Neutrophil (primary cell): ENCODE data around the gene SLC51B.

Experiments
- H3K27ac ChIP-seq: fragments of 200-600 bp; sonication (generic); 2 replicates; pipeline ENCODE4 v1.5.1; 2016; ENCODE audit warnings: mild to moderate bottlenecking, moderate library complexity
- H3K27me3 ChIP-seq: fragments of 200-600 bp; sonication (generic); 2 replicates; pipeline ENCODE4 v1.6.0; 2016; ENCODE audit warnings: mild to moderate bottlenecking
- H3K36me3 ChIP-seq: fragments of 200-600 bp; sonication (generic); 2 replicates; pipeline ENCODE4 v1.5.1; 2017
- H3K4me1 ChIP-seq, 2 experiments: fragments of 200-600 bp in 1 of 2; sonication (generic) in 1 of 2; 1 replicate in 1 of 2; 2 replicates in 1 of 2; pipeline versions ENCODE4 v1.5.1 to v1.6.1; 2013 to 2016; ENCODE audit warnings: low read depth in 1 of 2, low read length in 1 of 2, mild to moderate bottlenecking in 1 of 2, moderate library complexity in 1 of 2; ENCODE audit not compliant: control insufficient read depth in 1 of 2, insufficient read depth in 1 of 2
- H3K4me3 ChIP-seq, 2 experiments: fragments of 200-600 bp in 1 of 2; sonication (generic) in 1 of 2; 1 replicate in 1 of 2; 2 replicates in 1 of 2; pipeline ENCODE4 v1.5.1; 2013 to 2016; ENCODE audit warnings: low read depth in 1 of 2, low read length in 1 of 2, mild to moderate bottlenecking in 1 of 2, moderate library complexity in 1 of 2
- H3K9me3 ChIP-seq: fragments of 200-600 bp; sonication (generic); 2 replicates; pipeline ENCODE4 v1.5.1; 2016
- CTCF ChIP-seq: fragments of 200-600 bp; sonication (generic); IDR thresholded peaks from 2 replicates; pipeline ENCODE4 v1.5.1; 2016; ENCODE audit warnings: antibody characterized with exemption

SLC51B gene

DNA sequence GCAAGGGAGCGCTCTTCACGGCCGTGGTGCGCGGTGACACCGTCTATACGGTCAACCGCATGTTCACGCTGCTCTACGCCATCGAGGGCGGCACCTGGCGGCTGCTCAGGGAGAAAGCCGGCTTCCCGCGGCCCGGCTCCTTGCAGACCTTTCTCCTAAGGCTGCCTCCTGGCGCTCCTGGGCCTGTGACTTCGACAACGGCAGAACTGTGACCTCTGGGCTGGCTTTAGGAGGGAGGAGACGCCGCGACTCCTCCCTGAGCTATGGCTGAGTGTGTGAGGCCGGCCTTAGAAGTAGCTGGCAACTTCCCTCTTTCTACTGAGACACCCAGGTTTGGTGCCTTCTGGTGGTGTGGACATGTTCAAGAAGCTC, 32.8 kb downstream of the SLC51B start:
- H3K4me3 ChIP-seq, result no peak overlapping the region
- H3K4me1 ChIP-seq, result peaks cover 0 to 4% of the 10 kb centered on the region in 2 experiments
- H3K27me3 ChIP-seq, result peaks cover 85% of the 10 kb centered on the region
- H3K36me3 ChIP-seq, result no peaks in the 10 kb centered on the region
- no peak for TF ChIP-seq CTCF
- no peak overlapping the region for H3K27ac ChIP-seq
- no peaks in the 10 kb centered on the region for H3K9me3 ChIP-seq

DNA sequence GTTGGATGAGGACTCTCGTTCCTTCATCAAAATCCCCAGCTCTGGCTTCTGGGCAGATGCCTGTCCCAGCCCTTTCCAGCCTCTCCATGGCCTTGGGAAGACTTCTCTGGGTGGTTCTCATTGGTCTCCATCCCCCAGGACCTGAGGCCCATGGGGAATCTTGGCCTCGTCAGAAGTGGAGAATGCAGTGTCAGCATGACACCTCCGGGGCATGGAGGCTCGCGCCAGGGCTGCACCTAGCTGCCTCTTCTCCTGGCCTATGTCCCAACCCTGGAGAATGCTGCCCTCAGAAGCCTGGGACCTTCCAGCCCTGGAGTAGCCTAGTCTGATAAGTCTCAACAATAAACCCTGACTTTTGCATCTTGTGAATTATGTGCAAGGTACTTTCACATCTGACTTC, 34.4 kb downstream of the SLC51B start:
- Histone ChIP-seq H3K4me1 (peaks cover 0 to 4% of the 10 kb centered on the region in 2 experiments), H3K27me3 (peaks cover 95% of the 10 kb centered on the region), H3K9me3 (no peaks in the 10 kb centered on the region), H3K27ac (no peak overlapping the region), H3K4me3 (no peak overlapping the region), H3K36me3 (no peaks in the 10 kb centered on the region)
- no peak for TF ChIP-seq CTCF

- H3K4me3 ChIP-seq, result no peak overlapping the region
- H3K27ac ChIP-seq, result no peak overlapping the region
- no peaks in the 10 kb centered on the region for H3K9me3 ChIP-seq
- H3K27me3 ChIP-seq, result peaks cover 91% of the 10 kb centered on the region
- no peak for TF ChIP-seq CTCF
- no peaks in the 10 kb centered on the region for H3K36me3 ChIP-seq
- peaks cover 0 to 4% of the 10 kb centered on the region in 2 experiments for H3K4me1 ChIP-seq
Observed at GRCh38 chr15:65081270-65081669, 36.1 kb downstream of the SLC51B start.

DNA sequence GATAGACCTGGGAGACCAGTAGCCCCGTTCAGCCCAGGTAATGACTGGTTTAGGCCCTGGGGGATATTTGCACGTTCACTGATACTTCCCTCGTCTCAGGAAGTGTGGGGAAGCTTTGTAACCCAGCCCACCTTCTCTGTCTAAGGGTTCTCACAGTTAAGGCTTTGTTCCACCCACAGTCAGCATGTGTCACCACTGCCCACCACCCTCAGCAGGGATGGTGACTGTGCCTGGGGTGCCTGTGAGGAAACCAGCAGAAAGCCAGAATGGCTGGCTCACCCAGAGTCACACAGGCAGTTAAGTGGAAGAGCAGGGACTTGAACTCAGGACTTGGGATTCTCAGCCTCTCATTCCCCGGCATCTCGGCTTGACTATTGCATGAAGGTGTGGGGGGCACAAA, 36.6 kb downstream of the SLC51B start:
- Histone ChIP-seq H3K36me3 (no peaks in the 10 kb centered on the region), H3K4me1 (peaks cover 0 to 4% of the 10 kb centered on the region in 2 experiments), H3K27ac (no peak overlapping the region), H3K27me3 (peaks cover 86% of the 10 kb centered on the region), H3K4me3 (no peak overlapping the region), H3K9me3 (no peaks in the 10 kb centered on the region)
- TF ChIP-seq CTCF, result no peak

GRCh38 chr15:65082303-65082953, 37.2 kb downstream of the SLC51B start:
- no peak for TF ChIP-seq CTCF
- no peak overlapping the region for H3K4me3 ChIP-seq
- no peaks in the 10 kb centered on the region for H3K36me3 ChIP-seq
- no peak overlapping the region for H3K27ac ChIP-seq
- H3K27me3 ChIP-seq, result peaks cover 84% of the 10 kb centered on the region
- H3K4me1 ChIP-seq, result peaks cover 0 to 4% of the 10 kb centered on the region in 2 experiments
- H3K9me3 ChIP-seq, result no peaks in the 10 kb centered on the region
